Left kidney (tissue), 2 donors: ENCODE data around the gene ATP2B2. TPM values are rescaled to one million over a fixed set of nuclear protein-coding genes. Genes with fewer than 3 reads are reported as not detected.

Experiments
- DNase-seq: peaks from one replicate; pipeline ENCODE4 v3.0.0-alpha.2; 2013
- polyA plus RNA-seq: library from polyadenylated mRNA; unstranded; fragments of 120-200 nt; gene quantifications from one replicate; pipeline ENCODE4 v1.2.1, GENCODE V29; 2013; ENCODE audit not compliant: insufficient read length

Gene ATP2B2
- polyA plus RNA-seq, 1 donor: 1.1 TPM

- DNase-seq: no peak
Measured at GRCh38 chr3:10510743-10511432, 5.5 kb upstream of the ATP2B2 start.

GRCh38 chr3:10510086-10510742 lies 4.8 kb upstream of the ATP2B2 start:
- DNase-seq: no peak

- DNase-seq: no peak
Measured at GRCh38 chr3:10509325-10509724, 3.9 kb upstream of the ATP2B2 start.

- DNase-seq: no peak
Measured at GRCh38 chr3:10508619-10509260, 3.4 kb upstream of the ATP2B2 start.

GRCh38 chr3:10508235-10508618 lies 2.8 kb upstream of the ATP2B2 start:
- DNase-seq: no peak

- DNase-seq: no peak
Measured at GRCh38 chr3:10507331-10507730, 1.9 kb upstream of the ATP2B2 start.

- DNase-seq: no peak
Measured at GRCh38 chr3:10506696-10507095, 1.3 kb upstream of the ATP2B2 start.

- no peak for DNase-seq
Measured at GRCh38 chr3:10505791-10506585, 602 bp upstream of the ATP2B2 start.

- DNase-seq: no peak
Measured at GRCh38 chr3:10504171-10505049, 976 bp downstream of the ATP2B2 start.

GRCh38 chr3:10503217-10503796 lies 2.1 kb downstream of the ATP2B2 start:
- no peak for DNase-seq

- no peak for DNase-seq
Measured at GRCh38 chr3:10502185-10502880, 3.1 kb downstream of the ATP2B2 start.

- no peak for DNase-seq
Measured at GRCh38 chr3:10501664-10502052, 3.7 kb downstream of the ATP2B2 start.

GRCh38 chr3:10500717-10501663 lies 4.4 kb downstream of the ATP2B2 start:
- no peak for DNase-seq

GRCh38 chr3:10498271-10498670 lies 7.1 kb downstream of the ATP2B2 start:
- DNase-seq: no peak

GRCh38 chr3:10497439-10497838 lies 7.9 kb downstream of the ATP2B2 start:
- DNase-seq: no peak

- DNase-seq: no peak
Measured at GRCh38 chr3:10496121-10496863, 9.1 kb downstream of the ATP2B2 start.

GRCh38 chr3:10495614-10496013 lies 9.8 kb downstream of the ATP2B2 start:
- DNase-seq: no peak

- DNase-seq: no peak
Measured at GRCh38 chr3:10495003-10495402, 10.4 kb downstream of the ATP2B2 start.

- DNase-seq: no peak
Measured at GRCh38 chr3:10494180-10494579, 11.2 kb downstream of the ATP2B2 start.
